DND-41 (cell line): ENCODE measurements around the gene CIROP.

Experiments
- EZH2 ChIP-seq: IDR thresholded peaks from 3 replicates; pipeline ENCODE4 v1.6.1; 2012; ENCODE audit warnings: borderline replicate concordance, low read depth, mild to moderate bottlenecking, moderate library complexity, low read length, inconsistent platforms; ENCODE audit not compliant: severe bottlenecking
- TF ChIP-seq, protein P1 (sequence below): IDR thresholded peaks from 2 replicates; pipeline ENCODE4 v1.5.1; 2012; ENCODE audit warnings: borderline replicate concordance, low read length, moderate library complexity, mild to moderate bottlenecking; ENCODE audit not compliant: poor library complexity, severe bottlenecking; ENCODE audit errors: extremely low read depth

DNA sequence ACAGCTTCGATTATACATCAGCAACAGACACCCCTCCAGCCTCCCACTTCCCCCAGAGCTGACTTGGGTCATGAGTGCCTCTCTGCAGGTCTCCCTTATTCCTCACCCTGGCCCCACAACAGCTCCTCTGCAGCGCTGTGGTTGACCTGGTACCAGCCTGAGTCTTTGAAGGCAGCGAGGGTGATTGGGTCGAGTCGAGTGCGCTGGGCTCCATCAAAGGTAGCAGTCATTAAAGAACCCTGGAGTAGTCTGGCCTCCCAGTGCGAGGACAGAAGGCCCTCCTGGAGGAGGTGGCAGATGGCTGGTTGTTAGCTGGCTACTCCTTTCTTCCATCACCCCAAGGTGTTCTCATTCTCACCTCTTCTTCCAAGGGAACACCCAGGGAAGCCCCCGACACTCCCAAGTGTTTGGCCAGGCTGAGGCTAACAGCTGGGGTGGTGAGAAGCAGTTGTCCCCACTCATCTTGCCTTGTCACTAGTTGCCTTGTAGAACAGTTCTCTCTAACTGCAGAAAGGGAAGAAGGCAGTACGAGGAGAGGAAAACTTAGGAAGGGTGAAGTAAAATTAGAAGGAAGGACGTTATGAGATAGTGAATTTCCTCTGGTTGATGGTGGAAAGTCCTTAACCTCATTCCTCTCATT, 2.7 kb downstream of the CIROP start:
- TF ChIP-seq, protein P1, sequence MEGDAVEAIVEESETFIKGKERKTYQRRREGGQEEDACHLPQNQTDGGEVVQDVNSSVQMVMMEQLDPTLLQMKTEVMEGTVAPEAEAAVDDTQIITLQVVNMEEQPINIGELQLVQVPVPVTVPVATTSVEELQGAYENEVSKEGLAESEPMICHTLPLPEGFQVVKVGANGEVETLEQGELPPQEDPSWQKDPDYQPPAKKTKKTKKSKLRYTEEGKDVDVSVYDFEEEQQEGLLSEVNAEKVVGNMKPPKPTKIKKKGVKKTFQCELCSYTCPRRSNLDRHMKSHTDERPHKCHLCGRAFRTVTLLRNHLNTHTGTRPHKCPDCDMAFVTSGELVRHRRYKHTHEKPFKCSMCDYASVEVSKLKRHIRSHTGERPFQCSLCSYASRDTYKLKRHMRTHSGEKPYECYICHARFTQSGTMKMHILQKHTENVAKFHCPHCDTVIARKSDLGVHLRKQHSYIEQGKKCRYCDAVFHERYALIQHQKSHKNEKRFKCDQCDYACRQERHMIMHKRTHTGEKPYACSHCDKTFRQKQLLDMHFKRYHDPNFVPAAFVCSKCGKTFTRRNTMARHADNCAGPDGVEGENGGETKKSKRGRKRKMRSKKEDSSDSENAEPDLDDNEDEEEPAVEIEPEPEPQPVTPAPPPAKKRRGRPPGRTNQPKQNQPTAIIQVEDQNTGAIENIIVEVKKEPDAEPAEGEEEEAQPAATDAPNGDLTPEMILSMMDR, result no peak
- no peak for TF ChIP-seq EZH2
